GM21526 (cell line): ENCODE data around the gene MOB2.

ENCODE experiments used
- ATAC-seq: cut with Tn5 transposase; IDR thresholded peaks from one replicate; pipeline ENCODE4 v1.9.1; 2021; ENCODE audit warnings: moderate library complexity; ENCODE audit not compliant: unreplicated experiment, low FRiP score

The MOB2 gene

GRCh38 chr11:1475841-1476240 is 10.7 kb downstream of the MOB2 start:
- no peak for ATAC-seq

- ATAC-seq: no peak
These were observed 12.8 kb downstream of the MOB2 start for GRCh38 chr11:1473786-1474185.

GRCh38 chr11:1473011-1473628 is 13.5 kb downstream of the MOB2 start:
- no peak for ATAC-seq

- ATAC-seq: no peak
These were observed 14.2 kb downstream of the MOB2 start for GRCh38 chr11:1472180-1473005.

GRCh38 chr11:1471736-1472135 is 14.8 kb downstream of the MOB2 start:
- ATAC-seq: no peak

- no peak for ATAC-seq
These were observed 15.6 kb downstream of the MOB2 start for GRCh38 chr11:1470681-1471611.

- ATAC-seq: no peak
These were observed 16.5 kb downstream of the MOB2 start for GRCh38 chr11:1469911-1470680.

GRCh38 chr11:1469287-1469910 is 17.2 kb downstream of the MOB2 start:
- ATAC-seq: no peak

GRCh38 chr11:1468473-1469066 is 18.0 kb downstream of the MOB2 start:
- no peak for ATAC-seq

GRCh38 chr11:1468002-1468401 is 18.6 kb downstream of the MOB2 start:
- no peak for ATAC-seq

GRCh38 chr11:1467270-1467669 is 19.3 kb downstream of the MOB2 start:
- no peak for ATAC-seq

- ATAC-seq: no peak
These were observed 19.8 kb downstream of the MOB2 start for GRCh38 chr11:1466784-1467183.

- ATAC-seq: no peak
These were observed 23.5 kb downstream of the MOB2 start for GRCh38 chr11:1463056-1463455.

- no peak for ATAC-seq
These were observed 23.9 kb downstream of the MOB2 start for GRCh38 chr11:1462698-1462975.

GRCh38 chr11:1461826-1462697 is 24.5 kb downstream of the MOB2 start:
- no peak for ATAC-seq

GRCh38 chr11:1460986-1461825 is 25.4 kb downstream of the MOB2 start:
- no peak for ATAC-seq

GRCh38 chr11:1460396-1460985 is 26.1 kb downstream of the MOB2 start:
- ATAC-seq: no peak
